H1 (cell line): ENCODE data around the gene TRIP11.
A peak's percentile ranks its signal among the peaks of the same experiment; 100 is the strongest.

Experiments used
- ASH2L ChIP-seq: fragments of 200-600, 300-600 bp; sonication (generic); IDR thresholded peaks from one replicate; pipeline ENCODE4 v1.7.1; 2017; ENCODE audit warnings: low read length
- CBX5 ChIP-seq: fragments of 300-800, 300-1000 bp; sonication (generic); IDR thresholded peaks from 2 replicates; pipeline ENCODE4 v1.7.1; 2016; ENCODE audit warnings: antibody characterized with exemption, low read length, low read depth
- CEBPB ChIP-seq: IDR thresholded peaks from 2 replicates; pipeline ENCODE4 v1.6.1; 2012; ENCODE audit warnings: low read depth, low read length
- CHD2 ChIP-seq: IDR thresholded peaks from 2 replicates; pipeline ENCODE4 v1.6.1; 2012; ENCODE audit warnings: low read length, improper control_type of control experiment
- EP300 ChIP-seq, 2 experiments: IDR thresholded peaks; 1 replicate in 1 of 2; 2 replicates in 1 of 2; pipeline ENCODE4 v1.6.1; 2011 to 2012; ENCODE audit warnings: low read depth in 2 of 2, low read length in 2 of 2, mild to moderate bottlenecking in 2 of 2, borderline replicate concordance in 1 of 2, inconsistent platforms in 1 of 2, moderate library complexity in 1 of 2
- EZH2 ChIP-seq: fragments of 200-600 bp; sonication (generic); IDR thresholded peaks from 2 replicates; pipeline ENCODE4 v1.7.1; 2012; ENCODE audit warnings: low read depth, mild to moderate bottlenecking, moderate library complexity, low read length, inconsistent platforms; ENCODE audit not compliant: severe bottlenecking
- GABPA ChIP-seq: IDR thresholded peaks from 2 replicates; pipeline ENCODE4 v1.6.1; 2011; ENCODE audit warnings: mild to moderate bottlenecking, low read length, moderate library complexity, borderline replicate concordance; ENCODE audit not compliant: insufficient read depth
- HDAC2 ChIP-seq, 2 experiments: fragments of 300-600 bp in 1 of 2; sonication (generic) in 1 of 2; IDR thresholded peaks; 2 replicates each; pipeline ENCODE4 v1.6.1; 2011 to 2012; ENCODE audit warnings: low read depth in 2 of 2, low read length in 2 of 2, mild to moderate bottlenecking in 2 of 2, moderate library complexity in 2 of 2, borderline replicate concordance in 1 of 2, inconsistent platforms in 1 of 2
- POLR2A ChIP-seq, 2 experiments: IDR thresholded peaks; 1 replicate in 1 of 2; 2 replicates in 1 of 2; pipeline ENCODE4 v1.6.1; 2011; ENCODE audit warnings: low read depth in 2 of 2, low read length in 2 of 2, mild to moderate bottlenecking in 2 of 2; ENCODE audit errors: control extremely low read depth in 1 of 2
- TF ChIP-seq, protein P1 (sequence below), 3 experiments: IDR thresholded peaks; 1 replicate in 2 of 3; 2 replicates in 1 of 3; pipeline versions ENCODE4 v1.5.1 to v1.6.1; 2011; ENCODE audit warnings: low read length in 3 of 3, mild to moderate bottlenecking in 3 of 3, inconsistent platforms in 2 of 3, low read depth in 1 of 3, moderate library complexity in 1 of 3; ENCODE audit not compliant: insufficient read depth in 1 of 3; ENCODE audit errors: control extremely low read depth in 1 of 3

DNA sequence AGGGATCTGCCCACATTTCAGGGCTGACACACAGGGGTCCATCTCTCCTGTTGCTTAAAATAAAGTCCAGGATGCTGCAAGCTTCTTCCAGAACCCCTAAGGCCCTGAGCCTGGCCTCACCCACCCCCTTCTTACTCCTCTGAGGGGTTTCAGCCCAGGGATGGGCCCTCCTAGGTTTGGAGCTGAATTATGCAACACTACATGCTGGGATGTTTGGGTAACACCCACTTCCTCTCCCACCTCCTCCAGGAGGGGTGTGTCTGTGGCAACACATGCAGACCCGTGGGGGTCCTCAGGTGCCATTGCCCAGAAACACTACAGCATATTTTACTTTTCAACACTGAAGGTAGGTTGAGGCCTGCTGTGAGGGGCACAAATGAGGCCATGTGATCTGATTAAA is 97.7 kb downstream of the TRIP11 start:
- no peak for TF ChIP-seq EP300 (IDR thresholded peaks at IDR 0.05; ENCODE audit: borderline replicate concordance in 1 of 2, low read depth in 2 of 2, low read length in 2 of 2)
- no peak for TF ChIP-seq CHD2
- no peak for TF ChIP-seq CBX5
- no peak for TF ChIP-seq HDAC2 (IDR thresholded peaks at IDR 0.05; ENCODE audit: borderline replicate concordance in 1 of 2, low read depth in 2 of 2, low read length in 2 of 2)
- peak; percentile 52 for TF ChIP-seq CEBPB
- TF ChIP-seq, protein P1, sequence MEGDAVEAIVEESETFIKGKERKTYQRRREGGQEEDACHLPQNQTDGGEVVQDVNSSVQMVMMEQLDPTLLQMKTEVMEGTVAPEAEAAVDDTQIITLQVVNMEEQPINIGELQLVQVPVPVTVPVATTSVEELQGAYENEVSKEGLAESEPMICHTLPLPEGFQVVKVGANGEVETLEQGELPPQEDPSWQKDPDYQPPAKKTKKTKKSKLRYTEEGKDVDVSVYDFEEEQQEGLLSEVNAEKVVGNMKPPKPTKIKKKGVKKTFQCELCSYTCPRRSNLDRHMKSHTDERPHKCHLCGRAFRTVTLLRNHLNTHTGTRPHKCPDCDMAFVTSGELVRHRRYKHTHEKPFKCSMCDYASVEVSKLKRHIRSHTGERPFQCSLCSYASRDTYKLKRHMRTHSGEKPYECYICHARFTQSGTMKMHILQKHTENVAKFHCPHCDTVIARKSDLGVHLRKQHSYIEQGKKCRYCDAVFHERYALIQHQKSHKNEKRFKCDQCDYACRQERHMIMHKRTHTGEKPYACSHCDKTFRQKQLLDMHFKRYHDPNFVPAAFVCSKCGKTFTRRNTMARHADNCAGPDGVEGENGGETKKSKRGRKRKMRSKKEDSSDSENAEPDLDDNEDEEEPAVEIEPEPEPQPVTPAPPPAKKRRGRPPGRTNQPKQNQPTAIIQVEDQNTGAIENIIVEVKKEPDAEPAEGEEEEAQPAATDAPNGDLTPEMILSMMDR (IDR thresholded peaks at IDR 0.05; ENCODE audit: control extremely low read depth in 1 of 3, insufficient read depth in 1 of 3, low read depth in 1 of 3, low read length in 3 of 3): no peak
- no peak for TF ChIP-seq EZH2
- no peak for TF ChIP-seq GABPA
- TF ChIP-seq ASH2L: no peak
- no peak for TF ChIP-seq POLR2A (IDR thresholded peaks at IDR 0.05; ENCODE audit: control extremely low read depth in 1 of 2, low read depth in 2 of 2, low read length in 2 of 2)
